Osteocyte (in vitro differentiated cells): Measurements from ENCODE around the gene TSPEAR. TPM values are rescaled to one million over a fixed set of nuclear protein-coding genes. Genes with fewer than 3 reads are reported as not detected.
A peak's percentile ranks its signal among the peaks of the same experiment; 100 is the strongest.

Experiments
- DNase-seq: peaks from one replicate; pipeline ENCODE4 v3.0.0; 2021; ENCODE audit warnings: mixed read lengths; ENCODE audit not compliant: unreplicated experiment; ENCODE audit errors: extremely low spot score
- H3K27ac Mint-ChIP-seq: one replicate; pipeline ENCODE4 v1.8.0; 2021; ENCODE audit warnings: mild to moderate bottlenecking, mixed read lengths; ENCODE audit not compliant: unreplicated experiment
- H3K27me3 Mint-ChIP-seq: one replicate; pipeline ENCODE4 v1.8.0; 2021; ENCODE audit warnings: mixed read lengths; ENCODE audit not compliant: unreplicated experiment
- H3K36me3 Mint-ChIP-seq: one replicate; pipeline ENCODE4 v1.8.0; 2021; ENCODE audit warnings: mixed read lengths; ENCODE audit not compliant: unreplicated experiment
- H3K4me1 Mint-ChIP-seq: one replicate; pipeline ENCODE4 v1.8.0; 2021; ENCODE audit warnings: mixed read lengths; ENCODE audit not compliant: unreplicated experiment
- H3K4me3 Mint-ChIP-seq: one replicate; pipeline ENCODE4 v1.8.0; 2021; ENCODE audit warnings: mild to moderate bottlenecking, moderate library complexity, mixed read lengths; ENCODE audit not compliant: unreplicated experiment
- H3K9me3 Mint-ChIP-seq: one replicate; pipeline ENCODE4 v1.8.0; 2021; ENCODE audit warnings: mixed read lengths; ENCODE audit not compliant: unreplicated experiment
- CTCF ChIP-seq: fragments of 200-600 bp; sonication (generic); IDR thresholded peaks from 2 replicates; pipeline ENCODE4 v1.5.0; 2021; ENCODE audit warnings: antibody characterized with exemption, mild to moderate bottlenecking, moderate library complexity
- total RNA-seq: library from RNA; stranded (reverse); gene quantifications from 2 replicates; pipeline ENCODE4 v1.2.1, GENCODE V29; 2021

Gene TSPEAR
- total RNA-seq, 1 donor from 2014 or later: not detected

- H3K9me3 Mint-ChIP-seq: no peaks in the 10 kb centered on the region
- peak; percentile 30 for TF ChIP-seq CTCF
- H3K27me3 Mint-ChIP-seq: no peaks in the 10 kb centered on the region
- DNase-seq: no peak
- no peaks in the 10 kb centered on the region for H3K36me3 Mint-ChIP-seq
- H3K4me1 Mint-ChIP-seq: no peaks in the 10 kb centered on the region
- no peak overlapping the region for H3K27ac Mint-ChIP-seq
- H3K4me3 Mint-ChIP-seq: no peak overlapping the region
Measured at GRCh38 chr21:44461464-44462001, 249.8 kb downstream of the TSPEAR start.

GRCh38 chr21:44461005-44461404, 250.4 kb downstream of the TSPEAR start:
- DNase-seq: no peak
- no peaks in the 10 kb centered on the region for H3K36me3 Mint-ChIP-seq
- no peak for TF ChIP-seq CTCF

GRCh38 chr21:44460441-44460755, 251.0 kb downstream of the TSPEAR start:
- DNase-seq: no peak
- Mint-ChIP-seq H3K9me3 (no peaks in the 10 kb centered on the region), H3K27me3 (no peaks in the 10 kb centered on the region)

More at GRCh38 chr21:44461005-44461404, 250.4 kb downstream of the TSPEAR start:
- Mint-ChIP-seq H3K4me3 (no peak overlapping the region), H3K27me3 (no peaks in the 10 kb centered on the region), H3K4me1 (no peaks in the 10 kb centered on the region), H3K9me3 (no peaks in the 10 kb centered on the region), H3K27ac (no peak overlapping the region)

GRCh38 chr21:44459712-44460440, 251.5 kb downstream of the TSPEAR start:
- TF ChIP-seq CTCF: no peak
- H3K4me1 Mint-ChIP-seq: no peaks in the 10 kb centered on the region
- H3K27me3 Mint-ChIP-seq: no peaks in the 10 kb centered on the region
- H3K9me3 Mint-ChIP-seq: no peaks in the 10 kb centered on the region
- no peak for DNase-seq
- H3K36me3 Mint-ChIP-seq: no peaks in the 10 kb centered on the region
- no peak overlapping the region for H3K4me3 Mint-ChIP-seq
- H3K27ac Mint-ChIP-seq: no peak overlapping the region

More at GRCh38 chr21:44460441-44460755, 251.0 kb downstream of the TSPEAR start:
- H3K36me3 Mint-ChIP-seq: no peaks in the 10 kb centered on the region
- no peak overlapping the region for H3K4me3 Mint-ChIP-seq
- no peak overlapping the region for H3K27ac Mint-ChIP-seq
- no peaks in the 10 kb centered on the region for H3K4me1 Mint-ChIP-seq
- no peak for TF ChIP-seq CTCF

- DNase-seq: no peak
- Mint-ChIP-seq H3K4me3 (no peak overlapping the region), H3K4me1 (no peaks in the 10 kb centered on the region), H3K9me3 (no peaks in the 10 kb centered on the region), H3K27ac (no peak overlapping the region), H3K36me3 (no peaks in the 10 kb centered on the region), H3K27me3 (peaks cover 2% of the 10 kb centered on the region)
- no peak for TF ChIP-seq CTCF
Measured at GRCh38 chr21:44458971-44459711, 252.2 kb downstream of the TSPEAR start.
